GM20000 (cell line): Measurements from ENCODE around the gene DCTN4.

ENCODE experiments used
- DNase-seq: peaks from one replicate; pipeline ENCODE4 v3.0.0; 2012; ENCODE audit warnings: low spot score
- CTCF ChIP-seq: IDR thresholded peaks from 2 replicates; pipeline ENCODE4 v1.5.1; 2012; ENCODE audit warnings: mild to moderate bottlenecking, control low read depth; ENCODE audit errors: extremely low read depth, missing control alignments

DCTN4 gene

GRCh38 chr5:150658699-150659265, 100.0 kb downstream of the DCTN4 start:
- DNase-seq, result no peak

More at GRCh38 chr5:150658699-150659265, 100.0 kb downstream of the DCTN4 start:
- no peak for TF ChIP-seq CTCF
